ENCODE measurements around the gene PLA2G4E. TPM values are rescaled to one million over a fixed set of nuclear protein-coding genes. Genes with fewer than 3 reads are reported as not detected.

PLA2G4E gene
- total RNA-seq, 1 experiment from 2014 or later: not detected

- intact Hi-C loops (cut with micrococcal nuclease; ENCODE audit: unreplicated experiment): no loop called here
- H3K4me3 ChIP-seq (ENCODE audit: low read depth, low read length, poor library complexity, severe bottlenecking): no peak overlapping the region
- no peaks in the 10 kb centered on the region for H3K27me3 ChIP-seq (replicated peaks; ENCODE audit: insufficient read depth, low read depth, low read length, poor library complexity)
- no peaks in the 10 kb centered on the region for H3K9me3 ChIP-seq (ENCODE audit: low read depth, low read length, poor library complexity, severe bottlenecking)
- H3K4me1 ChIP-seq (ENCODE audit: insufficient read depth, low read length, poor library complexity, severe bottlenecking): peaks cover 43% of the 10 kb centered on the region
- no TSS peak for BruUV-seq (replicated peaks)
- peak overlapping the region; percentile 27 for H3K27ac ChIP-seq (ENCODE audit: low read depth, low read length, poor library complexity, severe bottlenecking)
- TF ChIP-seq EZH2 (IDR thresholded peaks at IDR 0.05; ENCODE audit: borderline replicate concordance, low read depth, low read length, poor library complexity, severe bottlenecking): no peak
- TF ChIP-seq, protein P1, sequence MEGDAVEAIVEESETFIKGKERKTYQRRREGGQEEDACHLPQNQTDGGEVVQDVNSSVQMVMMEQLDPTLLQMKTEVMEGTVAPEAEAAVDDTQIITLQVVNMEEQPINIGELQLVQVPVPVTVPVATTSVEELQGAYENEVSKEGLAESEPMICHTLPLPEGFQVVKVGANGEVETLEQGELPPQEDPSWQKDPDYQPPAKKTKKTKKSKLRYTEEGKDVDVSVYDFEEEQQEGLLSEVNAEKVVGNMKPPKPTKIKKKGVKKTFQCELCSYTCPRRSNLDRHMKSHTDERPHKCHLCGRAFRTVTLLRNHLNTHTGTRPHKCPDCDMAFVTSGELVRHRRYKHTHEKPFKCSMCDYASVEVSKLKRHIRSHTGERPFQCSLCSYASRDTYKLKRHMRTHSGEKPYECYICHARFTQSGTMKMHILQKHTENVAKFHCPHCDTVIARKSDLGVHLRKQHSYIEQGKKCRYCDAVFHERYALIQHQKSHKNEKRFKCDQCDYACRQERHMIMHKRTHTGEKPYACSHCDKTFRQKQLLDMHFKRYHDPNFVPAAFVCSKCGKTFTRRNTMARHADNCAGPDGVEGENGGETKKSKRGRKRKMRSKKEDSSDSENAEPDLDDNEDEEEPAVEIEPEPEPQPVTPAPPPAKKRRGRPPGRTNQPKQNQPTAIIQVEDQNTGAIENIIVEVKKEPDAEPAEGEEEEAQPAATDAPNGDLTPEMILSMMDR (conservative IDR thresholded peaks at IDR 0.05; ENCODE audit: low read depth, low read length): no peak
- no peak for DNase-seq (ENCODE audit: low spot score)
- no peaks in the 10 kb centered on the region for H3K36me3 ChIP-seq (ENCODE audit: insufficient read depth, low read length, poor library complexity, severe bottlenecking)
- CTCF ChIA-PET: no interaction called here
- POLR2A ChIA-PET (ENCODE audit: low non-redundant PET): no interaction called here
Observed at GRCh38 chr15:41965441-41966413, 55.1 kb downstream of the PLA2G4E start.

- TF ChIP-seq, protein P1 (conservative IDR thresholded peaks at IDR 0.05; ENCODE audit: low read depth, low read length): no peak
- no peak for TF ChIP-seq EZH2 (IDR thresholded peaks at IDR 0.05; ENCODE audit: borderline replicate concordance, low read depth, low read length, poor library complexity, severe bottlenecking)
- H3K27me3 ChIP-seq (replicated peaks; ENCODE audit: insufficient read depth, low read depth, low read length, poor library complexity): no peaks in the 10 kb centered on the region
- peaks cover 6% of the 10 kb centered on the region for H3K4me1 ChIP-seq (ENCODE audit: insufficient read depth, low read length, poor library complexity, severe bottlenecking)
- no peak overlapping the region for H3K27ac ChIP-seq (ENCODE audit: low read depth, low read length, poor library complexity, severe bottlenecking)
- no peak overlapping the region for H3K4me3 ChIP-seq (ENCODE audit: low read depth, low read length, poor library complexity, severe bottlenecking)
- BruUV-seq (replicated peaks): no TSS peak
- intact Hi-C loops (cut with micrococcal nuclease; ENCODE audit: unreplicated experiment): no loop called here
- ChIA-PET POLR2A (ENCODE audit: low non-redundant PET) (no interaction called here), CTCF (no interaction called here)
- no peaks in the 10 kb centered on the region for H3K36me3 ChIP-seq (ENCODE audit: insufficient read depth, low read length, poor library complexity, severe bottlenecking)
- H3K9me3 ChIP-seq (ENCODE audit: low read depth, low read length, poor library complexity, severe bottlenecking): no peaks in the 10 kb centered on the region
- DNase-seq (ENCODE audit: low spot score): no peak
Observed at GRCh38 chr15:41961595-41962202, 59.1 kb downstream of the PLA2G4E start.

DNA sequence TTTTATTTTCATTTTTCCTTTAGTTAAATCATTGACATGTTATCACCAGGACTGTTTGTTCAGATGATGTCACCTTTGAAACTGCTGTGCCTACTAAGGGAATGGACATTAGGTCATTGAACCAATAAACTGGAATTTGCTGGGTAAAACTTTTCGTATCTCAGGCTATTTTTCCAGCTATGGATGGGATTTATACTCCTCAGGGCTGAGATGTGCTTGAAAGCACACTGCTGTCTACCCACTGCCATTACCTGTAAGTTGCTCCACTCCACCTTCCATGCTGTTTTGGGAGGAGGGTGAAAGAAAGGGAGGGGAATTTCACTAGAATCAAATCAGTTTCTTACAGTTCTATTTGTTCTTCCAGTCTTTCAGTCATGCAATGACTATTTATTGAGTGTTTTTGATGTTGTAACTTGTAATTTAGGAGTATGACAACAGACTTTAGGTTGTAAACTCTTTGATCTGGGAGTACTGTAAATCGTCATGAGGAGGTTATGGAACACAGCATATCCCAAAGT lies 59.8 kb downstream of the PLA2G4E start:
- intact Hi-C loops (cut with micrococcal nuclease; ENCODE audit: unreplicated experiment): no loop called here
- Histone ChIP-seq H3K27ac (ENCODE audit: low read depth, low read length, poor library complexity, severe bottlenecking) (no peak overlapping the region), H3K36me3 (ENCODE audit: insufficient read depth, low read length, poor library complexity, severe bottlenecking) (no peaks in the 10 kb centered on the region), H3K27me3 (replicated peaks; ENCODE audit: insufficient read depth, low read depth, low read length, poor library complexity) (no peaks in the 10 kb centered on the region), H3K9me3 (ENCODE audit: low read depth, low read length, poor library complexity, severe bottlenecking) (no peaks in the 10 kb centered on the region), H3K4me3 (ENCODE audit: low read depth, low read length, poor library complexity, severe bottlenecking) (no peak overlapping the region), H3K4me1 (ENCODE audit: insufficient read depth, low read length, poor library complexity, severe bottlenecking) (peaks cover 1% of the 10 kb centered on the region)
- ChIA-PET CTCF (no interaction called here), POLR2A (ENCODE audit: low non-redundant PET) (no interaction called here)
- DNase-seq (ENCODE audit: low spot score): no peak
- TF ChIP-seq, protein P1 (conservative IDR thresholded peaks at IDR 0.05; ENCODE audit: low read depth, low read length): no peak
- TF ChIP-seq EZH2 (IDR thresholded peaks at IDR 0.05; ENCODE audit: borderline replicate concordance, low read depth, low read length, poor library complexity, severe bottlenecking): no peak
- no TSS peak for BruUV-seq (replicated peaks)
